K562 (cell line): ENCODE data around the gene CCDC124.

Experiments
- ATF6 ChIP-seq: sonication (generic); formaldehyde crosslinking; IDR thresholded peaks from 2 replicates; pipeline ENCODE4 v1.4.0; 2020; ENCODE audit warnings: mild to moderate bottlenecking, missing genetic modification reagents
- BCOR ChIP-seq: fragments of 450-650 bp; IDR thresholded peaks from 2 replicates; pipeline ENCODE4 v1.6.1; 2016
- BDP1 ChIP-seq: IDR thresholded peaks from 3 replicates; pipeline ENCODE4 v1.6.1; 2011; ENCODE audit not compliant: insufficient read length, insufficient read depth
- CCAR2 ChIP-seq: fragments of 200-400 bp; formaldehyde crosslinking; IDR thresholded peaks from 2 replicates; pipeline ENCODE4 v1.6.1; 2017; ENCODE audit warnings: mild to moderate bottlenecking, low read depth, low read length
- E2F1 ChIP-seq: sonication (generic); formaldehyde crosslinking; IDR thresholded peaks from 2 replicates; pipeline ENCODE4 v1.8.1; 2023; ENCODE audit warnings: mild to moderate bottlenecking, missing genetic modification reagents, moderate library complexity
- HDAC3 ChIP-seq: fragments of 450-650 bp; IDR thresholded peaks from 2 replicates; pipeline ENCODE4 v1.6.1; 2018; ENCODE audit warnings: borderline replicate concordance, mild to moderate bottlenecking, moderate library complexity; ENCODE audit not compliant: partially characterized antibody
- MLX ChIP-seq, 2 experiments: fragments of 450-650 bp in 1 of 2; sonication (generic) in 1 of 2; formaldehyde crosslinking; conservative IDR thresholded peaks; 2 replicates each; pipeline versions ENCODE4 v1.4.0 to v1.8.1; 2020 to 2022; ENCODE audit warnings: mild to moderate bottlenecking in 1 of 2, missing genetic modification reagents in 1 of 2
- THRAP3 ChIP-seq: fragments of 450-650 bp; IDR thresholded peaks from 2 replicates; pipeline ENCODE4 v1.6.1; 2016; ENCODE audit warnings: mild to moderate bottlenecking, inconsistent platforms, borderline replicate concordance
- ZFP30 ChIP-seq: fragments of 250-450 bp; sonication (Bioruptor Pico); IDR thresholded peaks from 2 replicates; pipeline ENCODE4 v1.8.0; 2022; ENCODE audit warnings: moderate library complexity, mild to moderate bottlenecking, inconsistent platforms, borderline replicate concordance
- ZZZ3 ChIP-seq: fragments of 450-650 bp; IDR thresholded peaks from 2 replicates; pipeline ENCODE4 v1.6.1; 2016; ENCODE audit warnings: antibody characterized with exemption, mild to moderate bottlenecking, moderate library complexity
- TF ChIP-seq, protein P1 (sequence below): sonication (generic); formaldehyde crosslinking; IDR thresholded peaks from 2 replicates; pipeline ENCODE4 v1.8.0; 2023; ENCODE audit warnings: mild to moderate bottlenecking, missing genetic modification reagents
- TF ChIP-seq, protein P2 (sequence below), 3 experiments: IDR thresholded peaks in 2 of 3; conservative IDR thresholded peaks in 1 of 3; 2 replicates each; pipeline ENCODE4 v1.5.1; 2011 to 2012; ENCODE audit warnings: low read length in 3 of 3, mild to moderate bottlenecking in 3 of 3, control low read depth in 2 of 3, improper control_type of control experiment in 1 of 3, inconsistent platforms in 1 of 3, low read depth in 1 of 3, mixed read lengths in 1 of 3, moderate library complexity in 1 of 3; ENCODE audit not compliant: insufficient read depth in 2 of 3

DNA sequence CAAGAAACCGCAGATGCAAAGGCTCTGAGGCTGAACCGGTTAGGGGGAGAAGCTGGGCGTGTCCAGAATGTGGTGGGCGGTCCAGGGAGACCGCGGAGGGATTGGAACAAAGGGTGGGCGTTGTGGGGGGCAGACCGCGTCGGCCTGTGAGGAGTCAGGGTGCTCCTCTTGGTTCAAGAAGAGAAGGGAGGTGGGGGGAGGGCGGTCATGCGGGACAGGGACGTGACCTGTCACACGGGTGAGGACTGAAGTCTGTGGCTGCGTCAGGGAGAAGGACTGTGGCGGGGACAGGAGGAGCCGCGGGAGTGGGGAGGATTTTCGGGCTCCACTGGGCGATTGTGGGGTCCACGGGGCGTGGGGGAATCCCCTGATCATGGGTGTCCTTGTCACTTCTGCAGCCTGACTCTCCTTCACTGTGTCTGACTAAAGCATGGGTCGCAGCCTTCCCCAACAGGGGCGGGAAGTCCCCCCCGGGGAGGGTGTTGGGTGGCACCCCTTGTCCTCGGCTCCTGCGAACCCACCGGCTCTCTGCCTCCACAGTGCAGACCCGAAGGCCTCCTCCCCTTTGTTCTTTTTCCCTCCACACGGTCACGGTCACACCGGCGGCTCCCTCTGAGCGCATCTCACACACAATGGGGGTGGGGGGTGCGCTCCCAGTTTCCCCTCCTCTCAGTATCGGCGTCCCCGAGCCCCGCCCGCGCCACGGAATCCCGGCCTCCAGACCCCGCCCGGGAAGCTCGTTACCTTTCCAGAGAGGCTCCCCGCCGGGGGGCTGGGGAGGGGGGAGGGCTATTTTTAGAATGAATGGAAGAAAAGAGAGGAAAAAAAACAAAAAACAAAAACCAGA, 17.7 kb downstream of the CCDC124 start:
- no peak for TF ChIP-seq HDAC3
- TF ChIP-seq, protein P1, sequence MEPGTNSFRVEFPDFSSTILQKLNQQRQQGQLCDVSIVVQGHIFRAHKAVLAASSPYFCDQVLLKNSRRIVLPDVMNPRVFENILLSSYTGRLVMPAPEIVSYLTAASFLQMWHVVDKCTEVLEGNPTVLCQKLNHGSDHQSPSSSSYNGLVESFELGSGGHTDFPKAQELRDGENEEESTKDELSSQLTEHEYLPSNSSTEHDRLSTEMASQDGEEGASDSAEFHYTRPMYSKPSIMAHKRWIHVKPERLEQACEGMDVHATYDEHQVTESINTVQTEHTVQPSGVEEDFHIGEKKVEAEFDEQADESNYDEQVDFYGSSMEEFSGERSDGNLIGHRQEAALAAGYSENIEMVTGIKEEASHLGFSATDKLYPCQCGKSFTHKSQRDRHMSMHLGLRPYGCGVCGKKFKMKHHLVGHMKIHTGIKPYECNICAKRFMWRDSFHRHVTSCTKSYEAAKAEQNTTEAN (CRISPR knock-in tag), result no peak
- TF ChIP-seq ZFP30 (CRISPR knock-in tag), result no peak
- TF ChIP-seq MLX (CRISPR knock-in tag; conservative IDR thresholded peaks at IDR 0.05), result no peak
- 0 out of 2 replicates have a peak, but pooled peaks have one; percentile 61 for TF ChIP-seq ATF6 (CRISPR knock-in tag)
- TF ChIP-seq, protein P2, sequence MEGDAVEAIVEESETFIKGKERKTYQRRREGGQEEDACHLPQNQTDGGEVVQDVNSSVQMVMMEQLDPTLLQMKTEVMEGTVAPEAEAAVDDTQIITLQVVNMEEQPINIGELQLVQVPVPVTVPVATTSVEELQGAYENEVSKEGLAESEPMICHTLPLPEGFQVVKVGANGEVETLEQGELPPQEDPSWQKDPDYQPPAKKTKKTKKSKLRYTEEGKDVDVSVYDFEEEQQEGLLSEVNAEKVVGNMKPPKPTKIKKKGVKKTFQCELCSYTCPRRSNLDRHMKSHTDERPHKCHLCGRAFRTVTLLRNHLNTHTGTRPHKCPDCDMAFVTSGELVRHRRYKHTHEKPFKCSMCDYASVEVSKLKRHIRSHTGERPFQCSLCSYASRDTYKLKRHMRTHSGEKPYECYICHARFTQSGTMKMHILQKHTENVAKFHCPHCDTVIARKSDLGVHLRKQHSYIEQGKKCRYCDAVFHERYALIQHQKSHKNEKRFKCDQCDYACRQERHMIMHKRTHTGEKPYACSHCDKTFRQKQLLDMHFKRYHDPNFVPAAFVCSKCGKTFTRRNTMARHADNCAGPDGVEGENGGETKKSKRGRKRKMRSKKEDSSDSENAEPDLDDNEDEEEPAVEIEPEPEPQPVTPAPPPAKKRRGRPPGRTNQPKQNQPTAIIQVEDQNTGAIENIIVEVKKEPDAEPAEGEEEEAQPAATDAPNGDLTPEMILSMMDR (IDR thresholded peaks at IDR 0.05 in 2 of 3, conservative IDR thresholded peaks at IDR 0.05 in 1 of 3; ENCODE audit: insufficient read depth in 2 of 3, low read depth in 1 of 3, low read length in 3 of 3), result no peak
- TF ChIP-seq BDP1, result no peak
- no peak for TF ChIP-seq THRAP3
- TF ChIP-seq E2F1 (CRISPR knock-in tag), result no peak
- no peak for TF ChIP-seq CCAR2
- no peak for TF ChIP-seq ZZZ3
- TF ChIP-seq BCOR, result no peak
